SK-N-MC (cell line): ENCODE measurements around the gene SSR1.

Source experiments
- FOXP2 ChIP-seq: optimal IDR thresholded peaks from 2 replicates; pipeline ENCODE3; 2011; ENCODE audit warnings: mild to moderate bottlenecking, moderate library complexity; ENCODE audit not compliant: insufficient read depth; ENCODE audit errors: extremely low read length, control extremely low read depth
- POLR2AphosphoS5 ChIP-seq: IDR thresholded peaks from 2 replicates; pipeline ENCODE4 v1.6.1; 2012; ENCODE audit warnings: mild to moderate bottlenecking, low read depth, low read length, borderline replicate concordance

DNA sequence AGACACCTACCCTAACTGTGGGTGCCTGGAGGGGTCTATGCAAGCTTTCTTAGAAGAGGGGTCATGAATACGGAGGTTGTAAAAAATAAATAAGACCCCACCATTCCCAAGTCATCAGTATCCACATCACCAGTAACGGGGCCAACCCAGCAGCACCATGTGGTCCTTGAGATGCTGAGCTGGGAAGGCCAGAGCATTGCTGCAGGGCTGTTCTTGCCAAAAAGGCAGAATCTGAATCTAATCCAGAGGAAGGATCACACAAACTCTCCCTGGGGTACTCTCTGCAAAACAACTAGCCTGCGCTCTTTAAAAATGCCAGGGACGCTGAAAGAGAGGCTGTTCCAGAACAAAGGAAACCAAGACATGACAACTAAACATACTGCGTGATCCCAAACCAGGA, 43.2 kb downstream of the SSR1 start:
- TF ChIP-seq POLR2AphosphoS5 (no peak), FOXP2 (no peak)
